Breast epithelium (tissue), 3 donors: ENCODE results near the gene HFE.
"Not testable (repeated sequence)": the region's sequence is repeated elsewhere in the genome, so short reads cannot be mapped to it uniquely, and the experiment has no call there.

Experiments
- CTCF ChIP-seq, 3 donors: fragments of 450-650 bp; IDR thresholded peaks; one replicate each; pipeline ENCODE4 v1.5.1; 2016 to 2017; ENCODE audit warnings: antibody characterized with exemption in 3 of 3, mild to moderate bottlenecking in 3 of 3, moderate library complexity in 3 of 3
- POLR2A ChIP-seq: fragments of 450-650 bp; IDR thresholded peaks from one replicate; pipeline ENCODE4 v1.6.1; 2016; ENCODE audit warnings: antibody characterized with exemption, mild to moderate bottlenecking, moderate library complexity

- not testable (repeated sequence) for TF ChIP-seq CTCF (IDR thresholded peaks at IDR 0.05); POLR2A
These were observed 32.9 kb downstream of the HFE start for GRCh38 chr6:26120115-26120514.
